H9 (cell line): ENCODE measurements around the gene LTB4R. TPM values are rescaled to one million over a fixed set of nuclear protein-coding genes. Genes with fewer than 3 reads are reported as not detected.

Experiments
- DNase-seq: peaks from one replicate; pipeline ENCODE4 v3.0.0-alpha.2; 2017
- H2AFZ ChIP-seq: one replicate; pipeline ENCODE4 v1.6.1; 2013; ENCODE audit warnings: mild to moderate bottlenecking, low read length, control low read depth, moderate library complexity
- H2AK5ac ChIP-seq: 2 replicates; pipeline ENCODE4 v1.6.1; 2013; ENCODE audit warnings: low read length, control low read depth, mixed read lengths; ENCODE audit not compliant: insufficient read length
- H2BK120ac ChIP-seq: one replicate; pipeline ENCODE4 v1.6.1; 2013; ENCODE audit warnings: low read depth, mild to moderate bottlenecking, low read length, control low read depth, inconsistent platforms; ENCODE audit not compliant: poor library complexity, severe bottlenecking
- H2BK12ac ChIP-seq: 2 replicates; pipeline ENCODE4 v1.6.1; 2013; ENCODE audit warnings: low read length, control low read depth, mixed read lengths, low read depth; ENCODE audit not compliant: insufficient read length
- H2BK15ac ChIP-seq: 2 replicates; pipeline ENCODE4 v1.6.1; 2013; ENCODE audit warnings: low read depth, low read length, control low read depth
- H2BK20ac ChIP-seq: one replicate; pipeline ENCODE4 v1.6.1; 2013; ENCODE audit warnings: low read depth, mild to moderate bottlenecking, low read length, control low read depth, inconsistent platforms; ENCODE audit not compliant: poor library complexity, severe bottlenecking
- H2BK5ac ChIP-seq: 2 replicates; pipeline ENCODE4 v1.6.1; 2013; ENCODE audit warnings: low read length, control low read depth, mixed read lengths; ENCODE audit not compliant: insufficient read length
- H3K14ac ChIP-seq: 2 replicates; pipeline ENCODE4 v1.6.1; 2013; ENCODE audit warnings: low read length, control low read depth; ENCODE audit not compliant: insufficient read depth
- H3K18ac ChIP-seq: 2 replicates; pipeline ENCODE4 v1.6.1; 2013; ENCODE audit warnings: low read depth, mild to moderate bottlenecking, mixed read lengths, low read length, control low read depth; ENCODE audit not compliant: insufficient read length
- H3K23ac ChIP-seq: 2 replicates; pipeline ENCODE4 v1.6.1; 2013; ENCODE audit warnings: low read length, control low read depth, mixed read lengths, low read depth; ENCODE audit not compliant: insufficient read length
- H3K23me2 ChIP-seq: 2 replicates; pipeline ENCODE4 v1.6.1; 2013; ENCODE audit warnings: low read depth, mild to moderate bottlenecking, mixed read lengths, low read length, control low read depth; ENCODE audit not compliant: insufficient read length, poor library complexity, severe bottlenecking
- H3K27ac ChIP-seq: 2 replicates; pipeline ENCODE4 v1.5.1; 2013; ENCODE audit warnings: low read length, control low read depth, mixed read lengths, low read depth; ENCODE audit not compliant: insufficient read length
- H3K27me3 ChIP-seq: 2 replicates; pipeline ENCODE4 v1.6.1; 2013; ENCODE audit warnings: low read length, control low read depth, inconsistent platforms; ENCODE audit not compliant: insufficient read depth
- H3K4ac ChIP-seq: 2 replicates; pipeline ENCODE4 v1.6.1; 2013; ENCODE audit warnings: low read depth, mild to moderate bottlenecking, control low read depth, inconsistent platforms, low read length, moderate library complexity
- H3K4me1 ChIP-seq: 2 replicates; pipeline ENCODE4 v1.6.1; 2013; ENCODE audit warnings: low read length, control low read depth, inconsistent platforms; ENCODE audit not compliant: insufficient read depth
- H3K4me2 ChIP-seq: 2 replicates; pipeline ENCODE4 v1.6.1; 2013; ENCODE audit warnings: low read length, control low read depth, mixed read lengths; ENCODE audit not compliant: insufficient read length, insufficient read depth
- H3K56ac ChIP-seq: 2 replicates; pipeline ENCODE4 v1.6.1; 2013; ENCODE audit warnings: low read depth, mild to moderate bottlenecking, mixed read lengths, low read length, control low read depth; ENCODE audit not compliant: insufficient read length
- H3K79me1 ChIP-seq: 2 replicates; pipeline ENCODE4 v1.6.1; 2013; ENCODE audit warnings: low read depth, mild to moderate bottlenecking, moderate library complexity, low read length, control low read depth, inconsistent platforms; ENCODE audit not compliant: insufficient read depth, poor library complexity, severe bottlenecking
- H3K79me2 ChIP-seq: 2 replicates; pipeline ENCODE4 v1.6.1; 2013; ENCODE audit warnings: low read length, control low read depth, inconsistent platforms; ENCODE audit not compliant: insufficient read depth
- H3K9ac ChIP-seq: 2 replicates; pipeline ENCODE4 v1.6.1; 2013; ENCODE audit warnings: low read length, control low read depth, mixed read lengths; ENCODE audit not compliant: insufficient read length; ENCODE audit errors: extremely low read depth
- H3K9me3 ChIP-seq: one replicate; pipeline ENCODE4 v1.6.1; 2013; ENCODE audit warnings: low read depth, low read length, inconsistent platforms; ENCODE audit not compliant: control insufficient read depth
- H3T11ph ChIP-seq: one replicate; pipeline ENCODE4 v1.6.1; 2013; ENCODE audit warnings: mild to moderate bottlenecking, low read length, control low read depth, inconsistent platforms
- H4K20me1 ChIP-seq: one replicate; pipeline ENCODE4 v1.6.1; 2013; ENCODE audit not compliant: control insufficient read depth, insufficient read length, insufficient read depth
- H4K5ac ChIP-seq: 2 replicates; pipeline ENCODE4 v1.6.1; 2013; ENCODE audit warnings: low read depth, mild to moderate bottlenecking, mixed read lengths, low read length, control low read depth; ENCODE audit not compliant: insufficient read length
- H4K8ac ChIP-seq: replicated peaks from 2 replicates; pipeline ENCODE4 v1.6.1; 2013; ENCODE audit warnings: low read length, control low read depth, mixed read lengths, low read depth; ENCODE audit not compliant: insufficient read length
- H4K91ac ChIP-seq: 2 replicates; pipeline ENCODE4 v1.6.1; 2013; ENCODE audit warnings: low read depth, mild to moderate bottlenecking, moderate library complexity, mixed read lengths, low read length, control low read depth; ENCODE audit not compliant: insufficient read length
- H3K27ac Mint-ChIP-seq, 3 experiments: 2 replicates in 2 of 3; 3 replicates in 1 of 3; pipeline ENCODE4 v1.8.0; 2020 to 2021; ENCODE audit warnings: mixed read lengths in 3 of 3, mild to moderate bottlenecking in 1 of 3, moderate library complexity in 1 of 3
- H3K27me3 Mint-ChIP-seq: 2 replicates; pipeline ENCODE4 v1.8.0; 2021; ENCODE audit warnings: low read depth, mild to moderate bottlenecking, moderate library complexity, mixed read lengths
- H3K36me3 Mint-ChIP-seq, 3 experiments: 2 replicates in 2 of 3; 3 replicates in 1 of 3; pipeline ENCODE4 v1.8.0; 2020 to 2021; ENCODE audit warnings: low read depth in 3 of 3, mixed read lengths in 3 of 3; ENCODE audit not compliant: insufficient read depth in 1 of 3
- H3K4me1 Mint-ChIP-seq, 2 experiments: 2 replicates each; pipeline ENCODE4 v1.8.0; 2020; ENCODE audit warnings: mixed read lengths in 2 of 2
- H3K4me3 Mint-ChIP-seq, 2 experiments: 2 replicates in 1 of 2; 3 replicates in 1 of 2; pipeline ENCODE4 v1.8.0; 2020 to 2021; ENCODE audit warnings: mild to moderate bottlenecking in 2 of 2, mixed read lengths in 2 of 2, moderate library complexity in 1 of 2
- H3K9me3 Mint-ChIP-seq, 2 experiments: 2 replicates in 1 of 2; 3 replicates in 1 of 2; pipeline ENCODE4 v1.8.0; 2020; ENCODE audit warnings: mild to moderate bottlenecking in 2 of 2, mixed read lengths in 2 of 2, moderate library complexity in 1 of 2
- CTCF ChIP-seq: fragments of 200-600 bp; sonication (generic); conservative IDR thresholded peaks from 3 replicates; pipeline ENCODE4 v1.8.0; 2021; ENCODE audit warnings: antibody characterized with exemption, mild to moderate bottlenecking
- WGBS: extraction: QIAGEN DNeasy Blood & Tissue Kit; methylation state at CpG from one replicate; pipeline ENCODE4 v1.1.7; 2013; ENCODE audit warnings: missing lambda C conversion rate, low lambda C conversion rate, mixed read lengths; ENCODE audit not compliant: insufficient read length; ENCODE audit errors: extremely low coverage; 5-methylcytosine and 5-hydroxymethylcytosine counted together
- total RNA-seq: library from RNA; stranded (reverse); gene quantifications from 2 replicates; pipeline ENCODE4 v1.2.1, GENCODE V29; 2021

Gene LTB4R
- total RNA-seq, 1 experiment from 2014 or later, result 8.9 TPM

DNA sequence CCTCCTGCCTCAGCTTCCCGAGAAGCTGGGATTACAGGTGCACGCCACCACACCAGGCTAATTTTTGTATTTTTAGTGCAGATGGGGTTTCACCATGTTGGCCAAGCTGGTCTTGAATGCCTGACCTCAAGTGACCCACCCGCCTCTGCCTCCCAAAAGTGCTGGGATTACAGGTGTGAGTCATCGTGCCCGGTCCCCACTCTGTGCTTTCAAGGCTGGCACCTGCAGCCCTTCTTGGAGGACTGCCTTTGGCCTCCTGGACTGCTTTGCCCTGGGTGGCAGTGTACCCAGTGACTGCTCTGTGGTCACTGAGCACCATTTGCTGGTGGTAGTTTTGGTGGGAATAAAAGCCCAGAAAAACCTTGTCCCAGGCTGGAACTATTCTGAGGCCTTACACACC, 24.3 kb upstream of the LTB4R start:
- Mint-ChIP-seq H3K36me3 (peaks cover 4 to 20% (median 6%) of the 10 kb centered on the region in 3 experiments; a peak in 6 of 7 replicates), H3K9me3 (no peaks in the 10 kb centered on the region), H3K27me3 (no peaks in the 10 kb centered on the region), H3K27ac (no peak overlapping the region), H3K4me1 (peaks cover 2% of the 10 kb centered on the region in 2 experiments; a peak in 1 of 4 replicates), H3K4me3 (no peak overlapping the region)
- no peak overlapping the region for H2BK120ac ChIP-seq
- no peaks in the 10 kb centered on the region for H3K27me3 ChIP-seq
- H3K14ac ChIP-seq, result no peak overlapping the region
- H3K23me2 ChIP-seq, result no peaks in the 10 kb centered on the region
- H2BK5ac ChIP-seq, result no peak overlapping the region
- H3K4ac ChIP-seq, result no peak overlapping the region
- H3K9ac ChIP-seq, result no peak overlapping the region
- no peak overlapping the region for H3K23ac ChIP-seq
- no peak overlapping the region for H4K5ac ChIP-seq
- H3K9me3 ChIP-seq, result no peaks in the 10 kb centered on the region
- no peak overlapping the region for H3T11ph ChIP-seq
- no peaks in the 10 kb centered on the region for H3K4me1 ChIP-seq
- no peak overlapping the region for H2AK5ac ChIP-seq
- no peaks in the 10 kb centered on the region for H3K79me1 ChIP-seq
- DNase-seq, result no peak
- TF ChIP-seq CTCF, result no peak
- no peak overlapping the region for H3K27ac ChIP-seq
- H2AFZ ChIP-seq, result no peak overlapping the region
- no peak overlapping the region for H3K56ac ChIP-seq
- no peaks in the 10 kb centered on the region for H4K20me1 ChIP-seq
- no CpG with 5 or more reads among the region's 5 CpGs for WGBS
- no peak overlapping the region for H4K8ac ChIP-seq
- no peak overlapping the region for H2BK12ac ChIP-seq
- no peak overlapping the region for H4K91ac ChIP-seq
- no peak overlapping the region for H2BK15ac ChIP-seq
- H3K79me2 ChIP-seq, result no peaks in the 10 kb centered on the region
- H3K4me2 ChIP-seq, result no peak overlapping the region
- no peak overlapping the region for H3K18ac ChIP-seq
- H2BK20ac ChIP-seq, result no peak overlapping the region
